GM19397 (cell line): ENCODE measurements around the gene SAMMSON.

Source experiments
- ATAC-seq: cut with Tn5 transposase; IDR thresholded peaks from one replicate; pipeline ENCODE4 v1.9.1; 2021; ENCODE audit warnings: mild to moderate bottlenecking, moderate library complexity; ENCODE audit not compliant: unreplicated experiment

The SAMMSON gene

GRCh38 chr3:69999140-70000027, at the start of gene SAMMSON:
Gene SAMMSON, plus strand, starts transcription at chr3:69999733.
- ATAC-seq = no peak

GRCh38 chr3:69951616-69952015, 47.9 kb upstream of the SAMMSON start:
- ATAC-seq = no peak

GRCh38 chr3:69959581-69959980, 40.0 kb upstream of the SAMMSON start:
- no peak for ATAC-seq

- no peak for ATAC-seq
Measured at GRCh38 chr3:69961706-69962439, 37.7 kb upstream of the SAMMSON start.

GRCh38 chr3:69963643-69964042, 35.9 kb upstream of the SAMMSON start:
- ATAC-seq = no peak

- no peak for ATAC-seq
Measured at GRCh38 chr3:69967156-69967555, 32.4 kb upstream of the SAMMSON start.

GRCh38 chr3:69970827-69971226, 28.7 kb upstream of the SAMMSON start:
- no peak for ATAC-seq

GRCh38 chr3:69972672-69973071, 26.9 kb upstream of the SAMMSON start:
- ATAC-seq = no peak

GRCh38 chr3:69976021-69976420, 23.5 kb upstream of the SAMMSON start:
- no peak for ATAC-seq

- no peak for ATAC-seq
Measured at GRCh38 chr3:69983546-69984265, 15.8 kb upstream of the SAMMSON start.

GRCh38 chr3:69985266-69985665, 14.3 kb upstream of the SAMMSON start:
- no peak for ATAC-seq

GRCh38 chr3:69986419-69986818, 13.1 kb upstream of the SAMMSON start:
- no peak for ATAC-seq

- ATAC-seq = no peak
Measured at GRCh38 chr3:69987833-69988232, 11.7 kb upstream of the SAMMSON start.

GRCh38 chr3:69993757-69994156, 5.8 kb upstream of the SAMMSON start:
- ATAC-seq = no peak

GRCh38 chr3:69994919-69995318, 4.6 kb upstream of the SAMMSON start:
- ATAC-seq = no peak

- ATAC-seq = no peak
Measured at GRCh38 chr3:69997631-69998307, 1.8 kb upstream of the SAMMSON start.

- ATAC-seq = no peak
Measured at GRCh38 chr3:69998759-69999139, 784 bp upstream of the SAMMSON start.

- no peak for ATAC-seq
Measured at GRCh38 chr3:70000028-70000410, 486 bp downstream of the SAMMSON start.

- no peak for ATAC-seq
Measured at GRCh38 chr3:70000563-70001081, 1.1 kb downstream of the SAMMSON start.

GRCh38 chr3:70003119-70003518, 3.6 kb downstream of the SAMMSON start:
- ATAC-seq = no peak

GRCh38 chr3:70006089-70006488, 6.6 kb downstream of the SAMMSON start:
- no peak for ATAC-seq
